ENCODE measurements around the gene C1QTNF9B. TPM values are rescaled to one million over a fixed set of nuclear protein-coding genes. Genes with fewer than 3 reads are reported as not detected.

The C1QTNF9B gene
- total and polyA plus RNA-seq, 2 of the 13 experiments (the other 11 are each of a cell fraction or from before 2014, with no cell fraction given), result not detected

- intact Hi-C loops (cut with micrococcal nuclease; ENCODE audit: unreplicated experiment), result no loop called here
- Histone ChIP-seq H3K9me3 (ENCODE audit: low read length) (no peaks in the 10 kb centered on the region), H3K79me2 (ENCODE audit: insufficient read depth, low read length) (no peaks in the 10 kb centered on the region), H3K4me2 (ENCODE audit: low read depth, low read length) (no peak overlapping the region), H3K4me3 (replicated peaks in 1 of 3; ENCODE audit: insufficient read depth in 1 of 3, low read depth in 2 of 3, low read length in 3 of 3) (no peak overlapping the region), H3K9ac (ENCODE audit: insufficient read depth, low read depth, low read length) (no peak overlapping the region), H3K27ac (ENCODE audit: extremely low read length, insufficient read depth, low read length) (no peak overlapping the region), H3K36me3 (replicated peaks in 1 of 2; ENCODE audit: control insufficient read depth in 1 of 2, insufficient read depth in 2 of 2, low read length in 2 of 2) (no peaks in the 10 kb centered on the region; a peak in 1 of 5 replicates), H3K27me3 (ENCODE audit: control insufficient read depth in 1 of 2, insufficient read depth in 2 of 2, low read length in 2 of 2) (no peaks in the 10 kb centered on the region), H3K4me1 (ENCODE audit: insufficient read depth, low read length) (no peaks in the 10 kb centered on the region), H4K20me1 (ENCODE audit: insufficient read depth, low read length) (no peaks in the 10 kb centered on the region), H2AFZ (ENCODE audit: low read length) (no peak overlapping the region)
- 100% methylated on average over 1 of the region's 1 CpG for WGBS (ENCODE audit: low lambda C conversion rate)
- DNase-seq (ENCODE audit: low spot score) (no peak), ATAC-seq (no peak), FAIRE-seq (no peak)
- ChIA-PET CTCF (ENCODE audit: low intra/inter-chr PET ratio, low total read pairs) (no interaction called here), POLR2A (no interaction called here)
- BruUV-seq (replicated peaks), result no TSS peak
- in situ Hi-C loops (cut with HindIII; ENCODE audit: extremely low pct_ligation_motif_present, low pct_unique_long_range_greater_than_20kb), result no loop called here
- TF ChIP-seq ZNF441 (CRISPR knock-in tag; IDR thresholded peaks at IDR 0.05; ENCODE audit: borderline replicate concordance), result no peak
- no peak for TF ChIP-seq SP1 (IDR thresholded peaks at IDR 0.05)
- TF ChIP-seq SP1 (CRISPR knock-in tag; IDR thresholded peaks at IDR 0.05), result no peak
- TF ChIP-seq, protein P1, sequence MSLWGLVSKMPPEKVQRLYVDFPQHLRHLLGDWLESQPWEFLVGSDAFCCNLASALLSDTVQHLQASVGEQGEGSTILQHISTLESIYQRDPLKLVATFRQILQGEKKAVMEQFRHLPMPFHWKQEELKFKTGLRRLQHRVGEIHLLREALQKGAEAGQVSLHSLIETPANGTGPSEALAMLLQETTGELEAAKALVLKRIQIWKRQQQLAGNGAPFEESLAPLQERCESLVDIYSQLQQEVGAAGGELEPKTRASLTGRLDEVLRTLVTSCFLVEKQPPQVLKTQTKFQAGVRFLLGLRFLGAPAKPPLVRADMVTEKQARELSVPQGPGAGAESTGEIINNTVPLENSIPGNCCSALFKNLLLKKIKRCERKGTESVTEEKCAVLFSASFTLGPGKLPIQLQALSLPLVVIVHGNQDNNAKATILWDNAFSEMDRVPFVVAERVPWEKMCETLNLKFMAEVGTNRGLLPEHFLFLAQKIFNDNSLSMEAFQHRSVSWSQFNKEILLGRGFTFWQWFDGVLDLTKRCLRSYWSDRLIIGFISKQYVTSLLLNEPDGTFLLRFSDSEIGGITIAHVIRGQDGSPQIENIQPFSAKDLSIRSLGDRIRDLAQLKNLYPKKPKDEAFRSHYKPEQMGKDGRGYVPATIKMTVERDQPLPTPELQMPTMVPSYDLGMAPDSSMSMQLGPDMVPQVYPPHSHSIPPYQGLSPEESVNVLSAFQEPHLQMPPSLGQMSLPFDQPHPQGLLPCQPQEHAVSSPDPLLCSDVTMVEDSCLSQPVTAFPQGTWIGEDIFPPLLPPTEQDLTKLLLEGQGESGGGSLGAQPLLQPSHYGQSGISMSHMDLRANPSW (CRISPR knock-in tag; IDR thresholded peaks at IDR 0.05; ENCODE audit: borderline replicate concordance), result no peak
- TF ChIP-seq ZNF616 (CRISPR knock-in tag; IDR thresholded peaks at IDR 0.05; ENCODE audit: low read depth), result no peak
- TF ChIP-seq, protein P2, sequence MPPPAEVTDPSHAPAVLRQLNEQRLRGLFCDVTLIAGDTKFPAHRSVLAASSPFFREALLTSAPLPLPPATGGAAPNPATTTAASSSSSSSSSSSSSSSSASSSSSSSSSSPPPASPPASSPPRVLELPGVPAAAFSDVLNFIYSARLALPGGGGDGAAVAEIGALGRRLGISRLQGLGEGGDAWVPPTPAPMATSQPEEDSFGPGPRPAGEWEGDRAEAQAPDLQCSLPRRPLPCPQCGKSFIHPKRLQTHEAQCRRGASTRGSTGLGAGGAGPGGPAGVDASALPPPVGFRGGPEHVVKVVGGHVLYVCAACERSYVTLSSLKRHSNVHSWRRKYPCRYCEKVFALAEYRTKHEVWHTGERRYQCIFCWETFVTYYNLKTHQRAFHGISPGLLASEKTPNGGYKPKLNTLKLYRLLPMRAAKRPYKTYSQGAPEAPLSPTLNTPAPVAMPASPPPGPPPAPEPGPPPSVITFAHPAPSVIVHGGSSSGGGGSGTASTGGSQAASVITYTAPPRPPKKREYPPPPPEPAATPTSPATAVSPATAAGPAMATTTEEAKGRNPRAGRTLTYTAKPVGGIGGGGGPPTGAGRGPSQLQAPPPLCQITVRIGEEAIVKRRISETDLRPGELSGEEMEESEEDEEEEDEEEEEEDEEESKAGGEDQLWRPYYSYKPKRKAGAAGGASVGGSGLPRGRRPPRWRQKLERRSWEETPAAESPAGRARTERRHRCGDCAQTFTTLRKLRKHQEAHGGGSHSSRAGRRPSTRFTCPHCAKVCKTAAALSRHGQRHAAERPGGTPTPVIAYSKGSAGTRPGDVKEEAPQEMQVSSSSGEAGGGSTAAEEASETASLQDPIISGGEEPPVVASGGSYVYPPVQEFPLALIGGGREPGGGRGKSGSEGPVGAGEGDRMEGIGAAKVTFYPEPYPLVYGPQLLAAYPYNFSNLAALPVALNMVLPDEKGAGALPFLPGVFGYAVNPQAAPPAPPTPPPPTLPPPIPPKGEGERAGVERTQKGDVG (CRISPR knock-in tag; IDR thresholded peaks at IDR 0.05; ENCODE audit: borderline replicate concordance), result no peak
- no peak for TF ChIP-seq TBP (CRISPR knock-in tag; IDR thresholded peaks at IDR 0.05)
- no peak for TF ChIP-seq JDP2 (CRISPR knock-in tag; IDR thresholded peaks at IDR 0.05; ENCODE audit: borderline replicate concordance)
- TF ChIP-seq ZNF451 (CRISPR knock-in tag; IDR thresholded peaks at IDR 0.05), result no peak
- no peak for TF ChIP-seq MAFG (CRISPR knock-in tag; IDR thresholded peaks at IDR 0.05)
- no peak for TF ChIP-seq NFATC3 (CRISPR knock-in tag; IDR thresholded peaks at IDR 0.05)
- no peak for TF ChIP-seq MYPOP (CRISPR knock-in tag; IDR thresholded peaks at IDR 0.05)
- TF ChIP-seq ETV6 (CRISPR knock-in tag; conservative IDR thresholded peaks at IDR 0.05), result no peak
- TF ChIP-seq, protein P3, sequence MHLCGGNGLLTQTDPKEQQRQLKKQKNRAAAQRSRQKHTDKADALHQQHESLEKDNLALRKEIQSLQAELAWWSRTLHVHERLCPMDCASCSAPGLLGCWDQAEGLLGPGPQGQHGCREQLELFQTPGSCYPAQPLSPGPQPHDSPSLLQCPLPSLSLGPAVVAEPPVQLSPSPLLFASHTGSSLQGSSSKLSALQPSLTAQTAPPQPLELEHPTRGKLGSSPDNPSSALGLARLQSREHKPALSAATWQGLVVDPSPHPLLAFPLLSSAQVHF (CRISPR knock-in tag; IDR thresholded peaks at IDR 0.05), result no peak
- TF ChIP-seq ZNF430 (CRISPR knock-in tag; IDR thresholded peaks at IDR 0.05), result no peak
These were observed 47.2 kb downstream of the C1QTNF9B start for GRCh38 chr13:23850134-23850533.

All from HepG2 (cell line).